ENCODE data around the gene CIB1.

GRCh38 chr15:90248789-90249202, 15.1 kb upstream of the CIB1 start:
- TF ChIP-seq POLR2A (IDR thresholded peaks at IDR 0.05) (no peak), CTCF (IDR thresholded peaks at IDR 0.05) (no peak), POLR2AphosphoS5 (IDR thresholded peaks at IDR 0.05) (no peak)

Data from breast epithelium (tissue), 3 donors.